SJSA1 (cell line): ENCODE data around the gene GOLGA8T. TPM values are rescaled to one million over a fixed set of nuclear protein-coding genes. Genes with fewer than 3 reads are reported as not detected.
"Not testable (repeated sequence)": the region's sequence is repeated elsewhere in the genome, so short reads cannot be mapped to it uniquely, and the experiment has no call there.

Experiments
- DNase-seq, 2 experiments: peaks; one replicate each; pipeline ENCODE4 v3.0.0-alpha.2; 2015 to 2020; ENCODE audit warnings: low spot score in 2 of 2, low read depth in 1 of 2
- H3K27ac ChIP-seq: fragments of 250-450 bp; sonication (Bioruptor Pico); 2 replicates; pipeline ENCODE4 v1.5.1; 2020; ENCODE audit warnings: mild to moderate bottlenecking, moderate library complexity
- H3K27me3 ChIP-seq: fragments of 250-450 bp; sonication (Bioruptor Pico); replicated peaks from 2 replicates; pipeline ENCODE4 v1.5.1; 2020; ENCODE audit warnings: mild to moderate bottlenecking, moderate library complexity
- H3K36me3 ChIP-seq: fragments of 250-450 bp; sonication (Bioruptor Pico); 2 replicates; pipeline ENCODE4 v1.5.1; 2020; ENCODE audit warnings: mild to moderate bottlenecking
- H3K4me1 ChIP-seq: fragments of 250-450 bp; sonication (Bioruptor Pico); replicated peaks from 2 replicates; pipeline ENCODE4 v1.6.1; 2021; ENCODE audit warnings: mild to moderate bottlenecking
- H3K4me3 ChIP-seq: fragments of 250-450 bp; sonication (Bioruptor Pico); 2 replicates; pipeline ENCODE4 v1.5.1; 2020; ENCODE audit warnings: mild to moderate bottlenecking
- H3K9me3 ChIP-seq: fragments of 250-450 bp; sonication (Bioruptor Pico); replicated peaks from 2 replicates; pipeline ENCODE4 v1.5.1; 2020; ENCODE audit warnings: mild to moderate bottlenecking
- total RNA-seq: library from RNA; depleted of rRNA; stranded (reverse); fragments of >200 nt; shearing (Covaris generic); gene quantifications from 2 replicates; pipeline ENCODE4 v1.2.3, GENCODE V29; 2014; rRNA removed

The GOLGA8T gene
- total RNA-seq, 1 experiment from 2014 or later = 0.32 TPM

DNA sequence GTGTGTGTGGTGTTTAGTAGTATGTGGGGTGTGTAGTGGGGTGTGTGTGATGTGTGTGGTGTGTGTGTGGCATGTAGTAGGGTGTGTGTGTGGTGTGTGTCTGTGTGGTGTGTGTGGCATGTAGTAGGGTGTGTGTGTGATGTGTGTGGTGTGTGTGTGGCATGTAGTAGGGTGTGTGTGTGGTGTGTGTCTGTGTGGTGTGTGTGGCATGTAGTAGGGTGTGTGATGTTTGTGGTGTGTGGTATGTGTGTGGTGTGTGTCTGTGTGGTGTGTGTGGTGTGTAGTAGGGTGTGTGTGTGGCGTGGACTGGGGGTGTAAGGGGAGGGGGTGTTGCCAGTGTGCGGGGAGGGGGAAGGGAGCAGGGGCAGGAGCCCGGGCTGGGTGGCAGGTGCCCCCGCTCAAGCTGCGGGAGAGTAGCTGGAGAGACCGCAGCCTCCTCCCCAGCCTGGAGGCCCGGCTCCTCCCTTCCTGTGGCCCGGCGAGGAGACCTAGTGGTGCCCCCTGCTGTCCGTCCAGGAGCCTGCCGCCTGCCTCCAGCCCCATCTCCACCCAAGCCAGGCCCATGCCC is 38.3 kb downstream of the GOLGA8T start:
- DNase-seq = peak in 1 of 2 experiments; percentile 62
- H3K4me1 ChIP-seq, H3K4me3 ChIP-seq, H3K27ac ChIP-seq, H3K36me3 ChIP-seq, H3K9me3 ChIP-seq, H3K27me3 ChIP-seq: not testable (repeated sequence)

GRCh38 chr15:30175291-30175690 is 40.4 kb downstream of the GOLGA8T start:
- DNase-seq = not testable (repeated sequence)

DNA sequence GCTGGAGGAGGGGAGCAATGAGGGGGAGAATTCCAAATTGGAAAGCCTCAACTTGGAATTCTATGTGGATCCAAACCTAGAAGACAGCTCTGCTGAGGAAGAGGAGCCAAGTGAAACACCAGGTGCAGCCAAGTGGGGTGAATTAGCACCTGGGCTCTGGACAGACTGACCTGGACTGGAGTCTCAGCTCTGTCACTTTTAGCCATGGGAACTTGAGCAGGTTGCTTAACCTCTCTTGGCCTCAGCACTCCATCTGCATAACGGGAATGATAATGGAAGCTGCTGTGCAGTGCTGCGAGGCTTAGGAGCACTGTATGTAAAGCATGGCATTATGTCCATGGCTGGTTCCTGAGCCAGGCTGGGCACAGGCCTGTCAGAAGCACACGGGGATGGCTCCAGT is 41.8 kb downstream of the GOLGA8T start:
- H3K9me3 ChIP-seq, DNase-seq, H3K4me3 ChIP-seq, H3K27me3 ChIP-seq, H3K36me3 ChIP-seq, H3K27ac ChIP-seq, H3K4me1 ChIP-seq: not testable (repeated sequence)

More at GRCh38 chr15:30175291-30175690, 40.4 kb downstream of the GOLGA8T start:
- not testable (repeated sequence) for H3K36me3 ChIP-seq, H3K27me3 ChIP-seq, H3K9me3 ChIP-seq, H3K4me3 ChIP-seq, H3K4me1 ChIP-seq, H3K27ac ChIP-seq

DNA sequence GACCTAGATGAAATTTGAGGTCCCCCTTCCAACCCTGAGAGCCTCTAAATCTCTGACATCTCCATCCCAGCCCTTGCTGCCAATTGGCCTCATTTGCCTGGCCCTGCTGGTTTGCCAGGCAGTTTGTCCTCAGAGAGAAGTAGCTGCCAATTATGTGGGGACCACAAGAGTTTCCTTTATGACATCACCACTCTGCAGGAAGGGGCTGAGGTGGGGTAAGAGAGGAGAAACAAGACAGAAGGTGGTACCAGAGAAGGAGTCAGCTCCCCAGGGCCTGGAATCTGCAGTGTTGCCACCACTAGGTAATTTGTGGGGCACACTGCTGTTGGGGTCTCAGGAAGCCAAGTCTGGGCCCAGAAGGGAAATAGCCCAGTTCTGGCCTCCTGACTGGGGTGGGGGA is 45.0 kb downstream of the GOLGA8T start:
- not testable (repeated sequence) for H3K9me3 ChIP-seq, H3K27ac ChIP-seq, DNase-seq

DNA sequence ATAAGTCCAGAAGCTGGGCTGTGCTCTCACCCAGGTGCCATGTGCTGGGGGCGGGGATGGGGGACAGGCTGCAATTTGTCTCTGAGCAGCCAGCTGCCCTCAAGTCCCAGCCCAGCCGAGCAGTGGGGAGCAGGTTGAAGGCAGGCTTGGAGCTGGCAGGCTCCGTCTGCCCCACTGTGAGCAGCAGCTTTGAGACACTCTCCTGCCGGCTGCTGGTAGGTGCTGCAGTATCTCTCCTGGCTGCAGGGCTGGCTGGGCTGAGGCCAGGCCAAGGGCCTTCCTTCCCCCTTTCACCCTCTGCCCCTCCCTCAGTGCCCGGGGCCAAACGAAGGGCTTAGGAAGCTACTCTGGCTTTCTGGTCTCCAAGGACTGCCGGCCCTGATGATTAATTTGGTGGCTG is 50.6 kb downstream of the GOLGA8T start:
- H3K27ac ChIP-seq = not testable (repeated sequence)

More for the DNA sequence above, 45.0 kb downstream of the GOLGA8T start:
- H3K4me1 ChIP-seq, H3K27me3 ChIP-seq, H3K36me3 ChIP-seq, H3K4me3 ChIP-seq: not testable (repeated sequence)

GRCh38 chr15:30187429-30187828 is 52.6 kb downstream of the GOLGA8T start:
- not testable (repeated sequence) for H3K4me1 ChIP-seq, H3K4me3 ChIP-seq, H3K27me3 ChIP-seq, H3K27ac ChIP-seq, H3K9me3 ChIP-seq, DNase-seq, H3K36me3 ChIP-seq

More for the DNA sequence above, 50.6 kb downstream of the GOLGA8T start:
- not testable (repeated sequence) for H3K4me1 ChIP-seq, H3K4me3 ChIP-seq, H3K9me3 ChIP-seq, H3K27me3 ChIP-seq, DNase-seq, H3K36me3 ChIP-seq

- not testable (repeated sequence) for H3K4me3 ChIP-seq, H3K27me3 ChIP-seq, H3K36me3 ChIP-seq, H3K9me3 ChIP-seq, DNase-seq, H3K4me1 ChIP-seq, H3K27ac ChIP-seq
Measured at GRCh38 chr15:30189754-30190153, 54.9 kb downstream of the GOLGA8T start.

DNA sequence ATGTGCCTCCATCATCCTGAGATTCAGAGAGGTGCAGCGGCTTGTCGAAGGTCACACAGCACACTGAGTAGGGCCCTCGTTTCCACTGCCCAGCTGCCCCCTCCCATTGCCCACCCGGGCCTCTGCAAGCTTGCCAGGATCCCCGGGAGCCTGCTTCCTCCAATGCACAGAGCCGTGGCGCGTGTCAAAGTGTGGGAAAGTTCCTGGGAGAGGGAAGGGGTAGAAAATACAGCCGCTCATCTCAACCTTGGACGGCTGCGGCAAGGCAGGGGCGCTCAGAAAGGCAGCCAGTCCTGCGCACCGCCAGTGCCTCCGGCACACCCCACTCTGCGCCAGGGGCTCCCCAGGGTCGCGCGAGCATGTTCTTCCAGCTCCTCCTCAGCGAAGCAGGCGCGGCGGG is 56.3 kb downstream of the GOLGA8T start:
- not testable (repeated sequence) for H3K27me3 ChIP-seq, H3K27ac ChIP-seq, H3K4me3 ChIP-seq, H3K4me1 ChIP-seq, H3K9me3 ChIP-seq, DNase-seq, H3K36me3 ChIP-seq

- not testable (repeated sequence) for H3K27me3 ChIP-seq, H3K36me3 ChIP-seq, H3K9me3 ChIP-seq, H3K4me3 ChIP-seq, H3K27ac ChIP-seq, DNase-seq, H3K4me1 ChIP-seq
Measured at GRCh38 chr15:30191639-30192038, 56.8 kb downstream of the GOLGA8T start.

DNA sequence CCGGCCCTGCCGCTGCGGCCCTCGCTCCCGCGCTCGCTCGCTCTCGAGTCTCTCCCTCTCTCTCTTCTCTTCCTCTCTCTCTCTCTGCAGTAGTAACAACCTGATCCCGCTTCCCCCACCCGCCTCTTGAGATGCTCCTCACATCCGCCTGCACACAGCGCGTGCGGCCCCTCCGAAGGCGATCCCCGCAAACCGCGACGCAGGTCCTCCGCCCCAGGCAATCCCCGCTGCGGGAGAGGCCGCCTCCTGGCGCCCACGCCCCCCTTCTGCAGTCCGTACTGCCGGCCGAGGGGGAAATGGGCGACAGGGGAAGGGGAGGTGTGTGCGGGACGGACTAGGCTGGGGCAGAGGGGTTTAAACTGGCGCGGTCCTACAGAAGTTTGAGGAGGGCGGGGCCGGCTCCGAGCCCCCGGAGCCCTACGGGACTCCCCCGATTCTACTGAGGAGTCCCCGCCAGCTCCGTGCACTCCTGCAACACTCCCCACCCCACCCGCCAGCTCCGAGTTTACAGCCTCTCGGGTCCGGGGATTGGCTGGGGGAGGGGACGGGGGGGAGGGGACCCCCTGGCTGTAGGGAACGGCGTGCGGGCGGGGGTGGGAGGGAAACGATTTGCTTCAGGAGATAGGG is 57.4 kb downstream of the GOLGA8T start:
- H3K4me3 ChIP-seq = not testable (repeated sequence)

DNA sequence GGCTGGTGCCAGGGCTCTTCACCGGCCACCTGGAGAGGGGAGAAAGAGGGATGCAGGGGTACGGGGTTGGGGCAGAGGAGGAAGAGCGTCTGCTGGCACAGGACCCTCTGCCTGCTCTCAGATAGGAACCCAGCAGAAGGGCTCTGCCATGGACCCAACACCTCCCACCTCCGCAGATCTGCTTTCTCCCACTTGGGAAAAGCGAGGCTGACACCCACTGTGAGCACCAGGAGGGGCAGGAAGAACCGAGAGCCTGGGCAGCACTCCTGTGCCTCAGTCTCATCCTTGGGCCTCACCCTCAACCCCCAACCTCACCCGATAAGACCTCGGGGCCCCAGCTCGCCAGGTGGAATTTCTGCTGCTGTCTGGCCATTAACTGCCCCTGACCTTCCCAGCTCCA is 58.0 kb downstream of the GOLGA8T start:
- H3K4me3 ChIP-seq, H3K27ac ChIP-seq, H3K36me3 ChIP-seq, H3K9me3 ChIP-seq, H3K4me1 ChIP-seq, H3K27me3 ChIP-seq, DNase-seq: not testable (repeated sequence)

More for the DNA sequence above, 57.4 kb downstream of the GOLGA8T start:
- DNase-seq, H3K9me3 ChIP-seq, H3K36me3 ChIP-seq, H3K27ac ChIP-seq, H3K4me1 ChIP-seq, H3K27me3 ChIP-seq: not testable (repeated sequence)

Other genes with a start within 250 kb of the GOLGA8T start
- not detected in 2 replicates for gene GOLGA8J, start 52.1 kb upstream of the GOLGA8T start, total RNA-seq